Measurements from ENCODE around the gene NGLY1. TPM values are rescaled to one million over a fixed set of nuclear protein-coding genes. Genes with fewer than 3 reads are reported as not detected.

The NGLY1 gene
- total and polyA plus RNA-seq, 10 of the 15 experiments (the other 5 are each of a cell fraction or from before 2014, with no cell fraction given), result 29.8 to 73.5 (median 47.0) TPM

DNA sequence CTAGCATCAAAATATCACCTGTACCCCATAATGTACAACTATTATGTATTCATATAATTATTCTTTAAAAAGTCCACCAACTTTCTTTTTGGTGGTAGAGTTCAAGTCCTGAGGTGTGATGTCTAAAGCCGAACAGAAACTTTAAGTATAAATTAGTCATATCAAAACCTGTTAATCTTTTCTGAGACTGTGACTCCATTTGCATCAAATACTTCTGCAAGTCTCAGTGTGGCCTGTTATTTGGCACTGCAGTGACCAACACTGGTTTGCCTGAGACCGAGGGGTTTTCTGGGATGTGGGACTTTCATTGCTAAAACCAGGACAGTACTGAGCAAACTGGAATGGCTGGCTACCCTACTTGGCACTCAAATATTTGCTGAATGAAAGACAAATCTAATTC lies 7.3 kb downstream of the NGLY1 start (continued):
- TF ChIP-seq, protein P1, sequence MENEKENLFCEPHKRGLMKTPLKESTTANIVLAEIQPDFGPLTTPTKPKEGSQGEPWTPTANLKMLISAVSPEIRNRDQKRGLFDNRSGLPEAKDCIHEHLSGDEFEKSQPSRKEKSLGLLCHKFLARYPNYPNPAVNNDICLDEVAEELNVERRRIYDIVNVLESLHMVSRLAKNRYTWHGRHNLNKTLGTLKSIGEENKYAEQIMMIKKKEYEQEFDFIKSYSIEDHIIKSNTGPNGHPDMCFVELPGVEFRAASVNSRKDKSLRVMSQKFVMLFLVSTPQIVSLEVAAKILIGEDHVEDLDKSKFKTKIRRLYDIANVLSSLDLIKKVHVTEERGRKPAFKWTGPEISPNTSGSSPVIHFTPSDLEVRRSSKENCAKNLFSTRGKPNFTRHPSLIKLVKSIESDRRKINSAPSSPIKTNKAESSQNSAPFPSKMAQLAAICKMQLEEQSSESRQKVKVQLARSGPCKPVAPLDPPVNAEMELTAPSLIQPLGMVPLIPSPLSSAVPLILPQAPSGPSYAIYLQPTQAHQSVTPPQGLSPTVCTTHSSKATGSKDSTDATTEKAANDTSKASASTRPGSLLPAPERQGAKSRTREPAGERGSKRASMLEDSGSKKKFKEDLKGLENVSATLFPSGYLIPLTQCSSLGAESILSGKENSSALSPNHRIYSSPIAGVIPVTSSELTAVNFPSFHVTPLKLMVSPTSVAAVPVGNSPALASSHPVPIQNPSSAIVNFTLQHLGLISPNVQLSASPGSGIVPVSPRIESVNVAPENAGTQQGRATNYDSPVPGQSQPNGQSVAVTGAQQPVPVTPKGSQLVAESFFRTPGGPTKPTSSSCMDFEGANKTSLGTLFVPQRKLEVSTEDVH (IDR thresholded peaks at IDR 0.05; ENCODE audit: low read depth, partially characterized antibody), result no peak
- TF ChIP-seq CREM (IDR thresholded peaks at IDR 0.05; ENCODE audit: low read depth), result no peak
- TF ChIP-seq JUND (IDR thresholded peaks at IDR 0.05; ENCODE audit: low read depth, low read length), result 0 out of 2 replicates have a peak, but pooled peaks have one; percentile 10
- 0 out of 2 replicates have a peak, but pooled peaks have one; percentile 20 for TF ChIP-seq CBX5 (IDR thresholded peaks at IDR 0.05; ENCODE audit: low read depth)
- no peak for TF ChIP-seq NRF1 (conservative IDR thresholded peaks at IDR 0.05; ENCODE audit: low read depth, low read length)

DNA sequence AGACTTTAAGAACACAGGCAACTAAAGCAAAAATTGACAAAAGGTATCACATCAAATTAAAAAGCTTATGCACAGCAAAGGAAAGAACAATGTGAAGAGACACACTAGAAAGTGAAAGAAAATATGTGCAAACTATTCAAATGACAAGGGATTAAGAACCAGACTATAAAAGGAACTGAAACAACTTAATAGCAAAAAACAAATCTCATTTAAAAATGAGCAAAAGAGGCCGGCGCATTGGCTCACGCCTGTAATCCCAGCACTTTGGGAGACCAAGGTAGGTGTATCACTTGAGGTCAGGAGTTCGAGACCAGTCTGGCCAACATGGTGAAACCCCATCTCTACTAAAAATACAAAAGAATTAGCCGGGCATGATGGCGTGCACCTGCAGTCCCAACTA lies 14.4 kb downstream of the NGLY1 start:
- DNase-seq (ENCODE audit: low read depth, low spot score) (no peak), ATAC-seq (peak; percentile 94), FAIRE-seq (peak; percentile 84)
- WGBS (ENCODE audit: insufficient coverage, insufficient replicate concordance, low lambda C conversion rate, missing lambda C conversion rate), result 45% methylated on average over 6 of the region's 6 CpGs
- Histone ChIP-seq H3K9ac (ENCODE audit: control insufficient read depth, insufficient read depth, low read length) (no peak overlapping the region), H3K9me3 (replicated peaks; ENCODE audit: control insufficient read depth, insufficient read depth, low read length) (peaks cover 4% of the 10 kb centered on the region; the same call in 2 of the 3 replicates), H2AFZ (ENCODE audit: control insufficient read depth, low read depth, low read length) (no peak overlapping the region), H3K4me1 (ENCODE audit: control insufficient read depth, insufficient read depth, low read length) (peaks cover 10% of the 10 kb centered on the region), H3K4me2 (ENCODE audit: control insufficient read depth, insufficient read depth) (peak overlapping the region; percentile 69), H3K27ac (ENCODE audit: control insufficient read depth, insufficient read depth) (no peak overlapping the region; the same call in 1 of the 2 replicates), H4K20me1 (ENCODE audit: control insufficient read depth, insufficient read depth) (no peaks in the 10 kb centered on the region), H3K4me3 (no peak overlapping the region), H3K79me2 (ENCODE audit: control insufficient read depth, insufficient read depth, low read length) (peaks cover 4% of the 10 kb centered on the region), H3K36me3 (ENCODE audit: control insufficient read depth in 2 of 2, insufficient read depth in 2 of 2, low read length in 1 of 2) (peaks cover 0 to 8% of the 10 kb centered on the region in 2 experiments; a peak in 1 of 4 replicates), H3K27me3 (replicated peaks in 1 of 2; ENCODE audit: control insufficient read depth in 2 of 2, insufficient read depth in 2 of 2, low read length in 1 of 2) (no peaks in the 10 kb centered on the region)
- intact Hi-C loops (cut with micrococcal nuclease; ENCODE audit: unreplicated experiment) (loop anchor here (2.0 kb wide), 1 partner anchor 14 kb away; the partner anchor contains the start of gene NGLY1), in situ Hi-C loops (cut with MboI) (no loop called here)
- POLR2A ChIA-PET, result interaction anchor here (0.8 kb wide), 3 partner anchors 14 to 108 kb away, joined by 3 to 4 read pairs (median 4); no protein-coding TSS in a partner anchor
- CTCF ChIA-PET, result interaction anchor here (1.1 to 1.6 kb wide), 2 partner anchors 11 to 121 kb away, joined by 3 to 4 read pairs; no protein-coding TSS in a partner anchor
- SMC1A ChIA-PET (ENCODE audit: uncharacterized antibody, unreplicated experiment), result interaction anchor here (0.6 to 1.7 kb wide), 5 partner anchors 9 to 103 kb away, joined by 3 to 6 read pairs (median 3); partner anchors contain the start of gene OXSM
- RAD21 ChIA-PET (ENCODE audit: unreplicated experiment), result interaction anchor here (0.7 to 1.0 kb wide), 4 partner anchors 11 to 103 kb away, joined by 3 to 5 read pairs (median 3); partner anchors contain the start of gene NGLY1
- BruUV-seq (replicated peaks), result no TSS peak
- no peak for TF ChIP-seq ZZZ3 (IDR thresholded peaks at IDR 0.05; ENCODE audit: control insufficient read depth, insufficient read length, low read depth)
- TF ChIP-seq JUNB (IDR thresholded peaks at IDR 0.05), result peak; percentile 41; the same call in 1 of the 2 replicates
- TF ChIP-seq NR2C1 (IDR thresholded peaks at IDR 0.05), result no peak
- no peak for TF ChIP-seq SUPT20H (IDR thresholded peaks at IDR 0.05; ENCODE audit: borderline replicate concordance, control insufficient read depth, low read depth, low read length)
- peak; percentile 67 for TF ChIP-seq ZNF24 (IDR thresholded peaks at IDR 0.05)
- peak; percentile 9 to 71; a peak in 2 of 4 replicates for TF ChIP-seq IKZF2 (IDR thresholded peaks at IDR 0.05)
- TF ChIP-seq PAX8 (IDR thresholded peaks at IDR 0.05), result no peak
- TF ChIP-seq, protein P2, sequence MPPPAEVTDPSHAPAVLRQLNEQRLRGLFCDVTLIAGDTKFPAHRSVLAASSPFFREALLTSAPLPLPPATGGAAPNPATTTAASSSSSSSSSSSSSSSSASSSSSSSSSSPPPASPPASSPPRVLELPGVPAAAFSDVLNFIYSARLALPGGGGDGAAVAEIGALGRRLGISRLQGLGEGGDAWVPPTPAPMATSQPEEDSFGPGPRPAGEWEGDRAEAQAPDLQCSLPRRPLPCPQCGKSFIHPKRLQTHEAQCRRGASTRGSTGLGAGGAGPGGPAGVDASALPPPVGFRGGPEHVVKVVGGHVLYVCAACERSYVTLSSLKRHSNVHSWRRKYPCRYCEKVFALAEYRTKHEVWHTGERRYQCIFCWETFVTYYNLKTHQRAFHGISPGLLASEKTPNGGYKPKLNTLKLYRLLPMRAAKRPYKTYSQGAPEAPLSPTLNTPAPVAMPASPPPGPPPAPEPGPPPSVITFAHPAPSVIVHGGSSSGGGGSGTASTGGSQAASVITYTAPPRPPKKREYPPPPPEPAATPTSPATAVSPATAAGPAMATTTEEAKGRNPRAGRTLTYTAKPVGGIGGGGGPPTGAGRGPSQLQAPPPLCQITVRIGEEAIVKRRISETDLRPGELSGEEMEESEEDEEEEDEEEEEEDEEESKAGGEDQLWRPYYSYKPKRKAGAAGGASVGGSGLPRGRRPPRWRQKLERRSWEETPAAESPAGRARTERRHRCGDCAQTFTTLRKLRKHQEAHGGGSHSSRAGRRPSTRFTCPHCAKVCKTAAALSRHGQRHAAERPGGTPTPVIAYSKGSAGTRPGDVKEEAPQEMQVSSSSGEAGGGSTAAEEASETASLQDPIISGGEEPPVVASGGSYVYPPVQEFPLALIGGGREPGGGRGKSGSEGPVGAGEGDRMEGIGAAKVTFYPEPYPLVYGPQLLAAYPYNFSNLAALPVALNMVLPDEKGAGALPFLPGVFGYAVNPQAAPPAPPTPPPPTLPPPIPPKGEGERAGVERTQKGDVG (CRISPR knock-in tag; IDR thresholded peaks at IDR 0.05), result no peak
- peak; percentile 30; the same call in 1 of the 2 replicates for TF ChIP-seq IKZF1 (conservative IDR thresholded peaks at IDR 0.05)
- no peak for TF ChIP-seq EZH2 (IDR thresholded peaks at IDR 0.05; ENCODE audit: borderline replicate concordance, control insufficient read depth, low read depth, low read length)
- TF ChIP-seq ATF7 (IDR thresholded peaks at IDR 0.05; ENCODE audit: low read depth), result peak; percentile 45
- peak; percentile 95 for TF ChIP-seq ZNF217 (IDR thresholded peaks at IDR 0.05)
- peak; percentile 83 for TF ChIP-seq SPI1 (IDR thresholded peaks at IDR 0.05; ENCODE audit: borderline replicate concordance, insufficient read depth, low read depth, low read length)

Measured in GM12878 (cell line).